Ovary (tissue), 3 donors: ENCODE measurements around the gene XPA.

Source experiments
- EP300 ChIP-seq: sonication (generic); formaldehyde crosslinking; IDR thresholded peaks from one replicate; pipeline ENCODE4 v1.6.1; 2017; ENCODE audit warnings: antibody characterized with exemption
- POLR2A ChIP-seq: fragments of 450-650 bp; IDR thresholded peaks from one replicate; pipeline ENCODE4 v1.6.1; 2017; ENCODE audit warnings: antibody characterized with exemption, mild to moderate bottlenecking, moderate library complexity
- TF ChIP-seq, protein P1 (sequence below), 3 donors: fragments of 450-650 bp in 2 of 3; fragments of 200-600 bp in 1 of 3; IDR thresholded peaks; one replicate each; pipeline versions ENCODE4 v1.5.1 to v1.8.0; 2016 to 2022; ENCODE audit warnings: antibody characterized with exemption in 3 of 3, mild to moderate bottlenecking in 1 of 3
- donor health status: DM: no; HTN: no; CAD: no.

DNA sequence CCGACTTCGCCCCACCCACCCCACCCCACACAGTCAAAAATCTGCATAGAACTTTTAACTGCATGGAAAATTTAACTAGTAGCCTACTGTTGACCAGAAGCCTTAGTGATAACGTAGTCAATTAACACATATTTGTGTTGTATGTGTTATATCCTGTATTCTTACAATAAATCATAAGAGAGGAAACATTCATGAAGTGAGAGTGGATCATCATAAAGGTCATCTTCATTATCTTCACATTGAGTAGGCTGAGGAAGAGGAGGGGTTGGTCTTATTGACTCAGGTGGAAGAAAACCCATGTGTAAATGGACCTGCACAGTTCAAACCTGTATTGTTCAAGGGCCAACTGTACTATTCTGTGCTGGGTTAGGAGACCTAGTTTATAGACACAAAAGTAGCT, 31.4 kb downstream of the XPA start:
- TF ChIP-seq, protein P1, sequence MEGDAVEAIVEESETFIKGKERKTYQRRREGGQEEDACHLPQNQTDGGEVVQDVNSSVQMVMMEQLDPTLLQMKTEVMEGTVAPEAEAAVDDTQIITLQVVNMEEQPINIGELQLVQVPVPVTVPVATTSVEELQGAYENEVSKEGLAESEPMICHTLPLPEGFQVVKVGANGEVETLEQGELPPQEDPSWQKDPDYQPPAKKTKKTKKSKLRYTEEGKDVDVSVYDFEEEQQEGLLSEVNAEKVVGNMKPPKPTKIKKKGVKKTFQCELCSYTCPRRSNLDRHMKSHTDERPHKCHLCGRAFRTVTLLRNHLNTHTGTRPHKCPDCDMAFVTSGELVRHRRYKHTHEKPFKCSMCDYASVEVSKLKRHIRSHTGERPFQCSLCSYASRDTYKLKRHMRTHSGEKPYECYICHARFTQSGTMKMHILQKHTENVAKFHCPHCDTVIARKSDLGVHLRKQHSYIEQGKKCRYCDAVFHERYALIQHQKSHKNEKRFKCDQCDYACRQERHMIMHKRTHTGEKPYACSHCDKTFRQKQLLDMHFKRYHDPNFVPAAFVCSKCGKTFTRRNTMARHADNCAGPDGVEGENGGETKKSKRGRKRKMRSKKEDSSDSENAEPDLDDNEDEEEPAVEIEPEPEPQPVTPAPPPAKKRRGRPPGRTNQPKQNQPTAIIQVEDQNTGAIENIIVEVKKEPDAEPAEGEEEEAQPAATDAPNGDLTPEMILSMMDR (IDR thresholded peaks at IDR 0.05), result no peak
- TF ChIP-seq EP300 (no peak), POLR2A (no peak)
